KMS-11 (cell line): ENCODE data around the gene GRAMD1A.
A peak's percentile ranks its signal among the peaks of the same experiment; 100 is the strongest.
"Not testable (repeated sequence)": the region's sequence is repeated elsewhere in the genome, so short reads cannot be mapped to it uniquely, and the experiment has no call there.

ENCODE experiments used
- H2AFZ ChIP-seq: fragments of 200-600 bp; sonication (generic); 2 replicates; pipeline ENCODE4 v1.6.1; 2016; ENCODE audit warnings: antibody characterized with exemption, mixed run types, low read depth
- H3K27ac ChIP-seq: fragments of 200-600 bp; sonication (generic); 2 replicates; pipeline ENCODE4 v1.6.1; 2016; ENCODE audit warnings: mild to moderate bottlenecking, mixed run types
- H3K27me3 ChIP-seq: fragments of 200-600 bp; sonication (generic); 2 replicates; pipeline ENCODE4 v1.6.1; 2017; ENCODE audit warnings: mild to moderate bottlenecking, low read depth, mixed run types, moderate library complexity; ENCODE audit not compliant: insufficient read depth
- H3K36me3 ChIP-seq: fragments of 200-600 bp; sonication (generic); 2 replicates; pipeline ENCODE4 v1.6.1; 2017; ENCODE audit warnings: mild to moderate bottlenecking, mixed run types; ENCODE audit not compliant: insufficient read depth
- H3K4me1 ChIP-seq: fragments of 200-600 bp; sonication (generic); 2 replicates; pipeline ENCODE4 v1.6.1; 2016; ENCODE audit warnings: mild to moderate bottlenecking, low read depth, mixed run types; ENCODE audit not compliant: poor library complexity, severe bottlenecking
- H3K4me2 ChIP-seq: fragments of 200-600 bp; sonication (generic); 2 replicates; pipeline ENCODE4 v1.7.0; 2016; ENCODE audit warnings: mild to moderate bottlenecking, mixed run types
- H3K4me3 ChIP-seq: fragments of 200-600 bp; sonication (generic); IDR thresholded peaks from 2 replicates; pipeline ENCODE4 v1.6.1; 2017; ENCODE audit warnings: low read depth, low read length, mixed read lengths; ENCODE audit not compliant: insufficient read depth
- H3K79me2 ChIP-seq: fragments of 200-600 bp; sonication (generic); 2 replicates; pipeline ENCODE4 v1.6.1; 2016; ENCODE audit warnings: low read depth, mixed run types; ENCODE audit not compliant: insufficient read depth
- H3K9ac ChIP-seq: fragments of 200-600 bp; sonication (generic); 2 replicates; pipeline ENCODE4 v1.6.1; 2016; ENCODE audit warnings: mild to moderate bottlenecking, mixed run types
- H4K20me1 ChIP-seq: fragments of 200-600 bp; sonication (generic); 2 replicates; pipeline ENCODE4 v1.6.1; 2016; ENCODE audit warnings: mild to moderate bottlenecking, mixed run types; ENCODE audit not compliant: insufficient read depth
- TF ChIP-seq, protein P1 (sequence below): fragments of 200-600 bp; sonication (generic); conservative IDR thresholded peaks from 2 replicates; pipeline ENCODE4 v1.6.1; 2017; ENCODE audit warnings: low read depth, mild to moderate bottlenecking, antibody characterized with exemption, low read length, moderate library complexity, mixed read lengths

Gene GRAMD1A

DNA sequence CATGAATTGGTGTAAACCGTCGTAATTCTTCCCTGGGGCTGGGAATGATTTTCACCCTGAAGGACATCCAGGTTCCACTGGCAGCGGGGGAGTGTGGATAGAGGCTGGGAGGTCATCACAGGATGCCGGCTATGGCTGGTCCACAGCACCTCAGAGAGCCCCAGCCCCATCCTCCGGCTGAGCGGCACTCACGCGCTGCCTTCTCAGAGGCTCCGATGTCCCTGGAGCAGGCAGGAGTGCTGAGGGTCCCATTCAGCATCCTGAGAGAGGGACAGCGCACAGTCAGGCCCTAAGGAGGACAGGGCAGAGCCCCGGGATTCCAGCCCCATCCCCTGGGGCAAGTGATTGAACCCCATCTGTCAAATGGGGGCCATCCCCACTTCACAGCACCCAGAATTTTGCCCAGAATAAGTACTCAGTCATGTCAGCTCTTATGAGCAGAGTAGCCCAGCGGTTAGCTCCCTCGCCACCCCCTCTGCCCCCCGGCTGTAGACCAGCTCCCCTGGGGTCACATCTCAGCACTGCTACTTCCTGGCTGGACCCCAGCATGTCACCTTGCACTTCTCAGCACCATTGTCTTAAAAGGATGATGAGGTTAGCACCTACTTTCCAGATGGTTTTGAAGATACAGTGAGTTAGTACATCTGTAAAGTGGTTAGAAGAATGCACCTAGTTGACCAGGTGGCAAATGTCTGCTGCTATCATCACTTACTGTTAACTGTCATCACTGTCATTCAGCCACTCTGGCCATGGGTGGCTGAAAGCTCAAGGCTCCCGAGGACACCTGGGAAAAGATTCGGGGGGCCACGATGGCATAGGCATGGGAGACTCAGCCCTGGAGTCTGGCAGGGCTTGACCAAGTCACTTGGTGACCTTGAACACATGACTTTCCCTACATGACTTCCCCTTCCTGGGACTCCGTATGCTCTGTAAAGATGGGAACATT lies 11.9 kb downstream of the GRAMD1A start:
- H3K27ac ChIP-seq = no peak overlapping the region
- no peak overlapping the region for H3K4me3 ChIP-seq
- H3K27me3 ChIP-seq = no peaks in the 10 kb centered on the region
- no peak overlapping the region for H3K9ac ChIP-seq
- no peak overlapping the region for H2AFZ ChIP-seq
- H4K20me1 ChIP-seq = no peaks in the 10 kb centered on the region
- TF ChIP-seq, protein P1, sequence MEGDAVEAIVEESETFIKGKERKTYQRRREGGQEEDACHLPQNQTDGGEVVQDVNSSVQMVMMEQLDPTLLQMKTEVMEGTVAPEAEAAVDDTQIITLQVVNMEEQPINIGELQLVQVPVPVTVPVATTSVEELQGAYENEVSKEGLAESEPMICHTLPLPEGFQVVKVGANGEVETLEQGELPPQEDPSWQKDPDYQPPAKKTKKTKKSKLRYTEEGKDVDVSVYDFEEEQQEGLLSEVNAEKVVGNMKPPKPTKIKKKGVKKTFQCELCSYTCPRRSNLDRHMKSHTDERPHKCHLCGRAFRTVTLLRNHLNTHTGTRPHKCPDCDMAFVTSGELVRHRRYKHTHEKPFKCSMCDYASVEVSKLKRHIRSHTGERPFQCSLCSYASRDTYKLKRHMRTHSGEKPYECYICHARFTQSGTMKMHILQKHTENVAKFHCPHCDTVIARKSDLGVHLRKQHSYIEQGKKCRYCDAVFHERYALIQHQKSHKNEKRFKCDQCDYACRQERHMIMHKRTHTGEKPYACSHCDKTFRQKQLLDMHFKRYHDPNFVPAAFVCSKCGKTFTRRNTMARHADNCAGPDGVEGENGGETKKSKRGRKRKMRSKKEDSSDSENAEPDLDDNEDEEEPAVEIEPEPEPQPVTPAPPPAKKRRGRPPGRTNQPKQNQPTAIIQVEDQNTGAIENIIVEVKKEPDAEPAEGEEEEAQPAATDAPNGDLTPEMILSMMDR = no peak
- H3K4me2 ChIP-seq = no peak overlapping the region
- no peaks in the 10 kb centered on the region for H3K36me3 ChIP-seq
- no peaks in the 10 kb centered on the region for H3K4me1 ChIP-seq
- H3K79me2 ChIP-seq = no peaks in the 10 kb centered on the region

DNA sequence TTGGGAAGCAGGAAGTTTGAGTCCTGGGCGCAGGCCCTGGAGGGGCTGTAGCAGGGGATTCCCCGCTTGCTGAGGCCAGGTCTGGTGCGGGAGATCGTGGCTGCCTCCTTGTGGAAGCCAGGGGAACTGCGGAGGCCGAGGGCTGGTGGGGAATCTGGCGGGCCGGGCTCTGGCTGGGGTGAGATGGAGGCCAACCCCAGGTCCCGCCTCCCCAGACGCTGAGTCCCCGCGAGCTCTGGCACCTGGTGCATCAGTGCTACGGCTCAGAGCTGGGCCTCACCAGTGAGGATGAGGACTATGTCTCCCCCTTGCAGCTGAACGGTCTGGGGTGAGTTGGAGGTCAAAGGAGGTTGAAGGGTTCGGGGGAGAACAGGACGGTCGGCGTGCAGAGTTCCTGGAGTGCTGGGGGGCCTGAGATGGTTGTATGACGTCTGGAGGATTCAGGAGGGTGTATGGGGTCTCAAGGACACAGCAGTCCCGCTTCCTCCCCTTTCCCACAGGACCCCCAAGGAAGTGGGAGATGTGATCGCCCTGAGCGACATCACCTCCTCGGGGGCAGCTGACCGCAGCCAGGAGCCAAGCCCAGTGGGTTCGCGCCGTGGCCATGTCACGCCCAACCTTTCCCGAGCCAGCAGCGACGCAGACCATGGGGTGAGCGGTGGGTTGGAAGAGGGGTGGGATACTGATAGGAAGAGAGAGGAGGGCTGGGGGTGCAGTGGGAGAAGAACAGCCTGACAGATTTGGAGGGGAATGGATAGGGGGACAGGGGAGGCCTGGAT lies 13.1 kb downstream of the GRAMD1A start:
- TF ChIP-seq, protein P1 = peak; percentile 67
- Histone ChIP-seq H3K27me3 (no peaks in the 10 kb centered on the region), H4K20me1 (no peaks in the 10 kb centered on the region), H2AFZ (no peak overlapping the region), H3K36me3 (no peaks in the 10 kb centered on the region), H3K27ac (no peak overlapping the region), H3K9ac (no peak overlapping the region), H3K79me2 (no peaks in the 10 kb centered on the region), H3K4me3 (no peak overlapping the region), H3K4me2 (no peak overlapping the region), H3K4me1 (no peaks in the 10 kb centered on the region)

DNA sequence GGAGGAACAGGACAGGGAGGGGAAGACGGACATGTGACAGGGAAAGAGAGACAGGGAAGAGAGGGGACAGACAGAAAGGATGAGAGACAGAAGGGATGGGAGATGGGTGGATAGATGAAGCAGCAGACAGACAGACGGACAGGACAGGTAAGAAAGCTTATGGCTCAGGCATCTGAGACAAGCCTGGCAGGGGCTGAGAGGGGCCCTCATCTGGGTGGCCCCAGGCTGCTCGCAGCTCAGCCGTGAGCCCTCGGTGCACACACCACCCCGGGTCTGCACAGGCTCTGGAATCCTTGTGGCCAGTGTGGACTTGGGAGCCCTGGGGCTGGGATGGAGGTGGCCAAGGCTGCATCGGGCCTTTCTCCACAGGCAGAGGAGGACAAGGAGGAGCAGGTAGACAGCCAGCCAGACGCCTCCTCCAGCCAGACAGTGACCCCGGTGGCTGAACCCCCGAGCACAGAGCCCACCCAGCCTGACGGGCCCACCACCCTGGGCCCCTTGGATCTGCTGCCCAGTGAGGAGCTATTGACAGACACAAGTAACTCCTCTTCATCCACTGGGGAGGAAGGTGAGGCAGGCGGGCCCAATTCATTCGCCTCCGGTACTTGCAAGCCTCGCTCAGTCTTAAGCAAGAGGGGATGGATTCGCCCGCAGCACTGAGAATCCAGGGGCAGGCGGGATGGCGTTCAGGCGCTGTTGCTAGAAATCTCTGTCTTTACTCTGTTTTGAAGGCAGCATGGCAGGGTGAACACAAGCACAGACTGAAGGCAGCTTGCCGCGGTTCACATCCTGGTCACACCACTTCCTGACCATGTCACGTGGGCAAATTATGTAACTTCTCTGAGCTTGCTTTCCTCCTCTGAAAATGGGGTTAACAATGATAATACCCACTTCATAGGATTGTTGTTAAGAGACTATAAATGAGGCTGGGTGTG lies 14.0 kb downstream of the GRAMD1A start:
- Histone ChIP-seq H3K4me1 (no peaks in the 10 kb centered on the region), H3K79me2 (no peaks in the 10 kb centered on the region), H3K27me3 (no peaks in the 10 kb centered on the region), H3K4me2 (no peak overlapping the region), H4K20me1 (no peaks in the 10 kb centered on the region), H2AFZ (no peak overlapping the region), H3K27ac (no peak overlapping the region), H3K36me3 (no peaks in the 10 kb centered on the region), H3K9ac (no peak overlapping the region), H3K4me3 (no peak overlapping the region)
- TF ChIP-seq, protein P1 = no peak

DNA sequence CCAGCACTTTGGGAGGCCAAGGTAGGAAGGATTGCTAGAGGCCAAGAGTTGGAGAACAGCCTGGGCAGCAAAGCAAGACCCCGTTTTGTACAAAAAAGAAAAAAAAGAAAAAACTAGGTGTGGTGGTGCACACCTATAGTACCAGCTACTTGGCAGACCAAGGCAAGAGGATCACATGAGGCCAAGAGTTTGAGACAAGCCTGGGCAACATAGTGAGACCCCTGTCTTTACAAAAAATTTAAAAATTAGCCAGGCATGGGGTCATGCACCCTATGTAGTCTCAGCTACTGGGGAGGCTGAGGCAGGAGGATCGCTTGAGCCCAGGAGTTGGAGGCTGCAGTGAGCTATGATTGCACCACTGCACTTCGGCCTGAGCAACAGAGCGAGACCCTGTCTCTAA lies 14.7 kb downstream of the GRAMD1A start:
- not testable (repeated sequence) for H3K4me3 ChIP-seq, H2AFZ ChIP-seq, H3K4me1 ChIP-seq, H3K36me3 ChIP-seq, H3K9ac ChIP-seq, H3K27me3 ChIP-seq, H3K79me2 ChIP-seq, H3K27ac ChIP-seq, H3K4me2 ChIP-seq, H4K20me1 ChIP-seq
